Posterior cingulate gyrus (tissue), 11 donors: ENCODE measurements around the gene FBXO31.

Source experiments
- DNase-seq, 10 donors: peaks; one replicate each; pipeline versions ENCODE4 v3.0.0 to v3.0.0-alpha.2; 2020 to 2021; ENCODE audit warnings: mixed read lengths in 3 of 10
- intact Hi-C: fragments of 100-400 bp; cut with DNase I; formaldehyde crosslinking; loops from one replicate; pipeline ENCODE4 v1.15.1; 2023

Gene FBXO31

DNA sequence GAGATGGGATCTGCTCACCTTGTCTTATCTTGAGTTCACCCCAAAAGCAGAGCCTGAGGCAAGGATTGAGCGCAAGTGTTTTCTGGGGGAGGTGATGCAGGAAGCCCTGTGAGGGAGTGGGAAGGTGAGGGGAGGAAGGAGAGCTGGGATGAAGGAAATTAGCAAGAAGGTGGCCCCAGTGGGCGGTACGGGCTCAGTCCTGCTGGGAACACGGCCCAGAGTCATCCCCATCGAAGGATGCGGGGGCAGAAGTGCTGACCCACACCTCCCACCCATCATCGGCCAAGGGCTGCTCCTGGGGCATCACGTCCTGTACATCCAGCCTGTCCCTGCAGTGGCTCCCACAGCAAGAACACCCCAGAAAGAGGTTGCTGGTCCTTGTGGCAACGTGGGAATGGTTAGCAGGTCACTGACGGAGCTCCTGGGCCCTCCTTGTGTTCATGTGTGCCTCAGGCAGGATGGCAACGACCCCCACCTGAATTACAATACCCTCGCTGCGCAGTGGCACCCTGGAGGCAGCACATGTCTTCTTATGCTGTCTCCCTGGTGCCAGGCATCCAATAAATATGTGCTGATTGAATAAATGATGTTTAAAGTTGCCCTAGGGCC lies 84.6 kb downstream of the FBXO31 start:
- DNase-seq = peak in 1 of 10 donors; percentile 70
- intact Hi-C loops = loop anchor here (5.0 kb wide), 1 partner anchor 737 kb away; no protein-coding TSS in a partner anchor

DNA sequence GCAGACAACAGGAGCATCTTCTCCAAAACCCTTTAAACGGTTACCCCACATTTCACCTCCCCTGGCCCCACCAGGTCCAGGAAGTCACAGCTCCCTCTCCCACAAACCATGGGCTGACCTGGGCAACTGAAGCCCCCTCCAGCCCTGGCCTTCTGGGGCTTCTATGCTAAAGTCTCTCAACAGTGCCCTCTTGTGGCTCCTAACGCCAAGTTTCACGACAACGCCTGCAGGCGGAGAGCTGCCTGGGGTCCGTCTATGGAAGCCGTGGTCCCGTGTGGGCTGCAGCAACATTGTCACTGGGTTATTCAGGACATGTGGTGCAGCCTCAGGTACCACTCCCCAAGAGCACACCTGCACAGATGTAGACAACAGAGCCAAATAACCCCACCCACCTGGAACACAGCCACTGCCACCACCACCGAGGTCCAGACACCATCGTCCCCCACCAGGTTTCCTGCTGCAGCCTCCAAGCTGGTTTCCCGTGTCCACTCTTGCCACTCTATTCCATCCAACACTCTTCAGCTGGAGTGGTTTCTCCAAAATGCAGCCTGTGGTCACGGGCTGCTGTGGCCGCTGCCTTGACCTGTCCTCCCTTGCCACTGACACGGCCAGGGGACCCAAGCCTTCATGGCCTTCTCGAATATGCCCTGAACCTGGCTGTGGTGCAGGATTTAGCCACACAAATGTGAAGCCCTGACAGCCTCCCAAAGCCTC lies 85.5 kb downstream of the FBXO31 start:
- DNase-seq = peak in 3 of 10 donors; percentile 28 to 36 (median 29)
- intact Hi-C loops = loop anchor here (5.0 kb wide), 1 partner anchor 736 kb away; no protein-coding TSS in a partner anchor

DNA sequence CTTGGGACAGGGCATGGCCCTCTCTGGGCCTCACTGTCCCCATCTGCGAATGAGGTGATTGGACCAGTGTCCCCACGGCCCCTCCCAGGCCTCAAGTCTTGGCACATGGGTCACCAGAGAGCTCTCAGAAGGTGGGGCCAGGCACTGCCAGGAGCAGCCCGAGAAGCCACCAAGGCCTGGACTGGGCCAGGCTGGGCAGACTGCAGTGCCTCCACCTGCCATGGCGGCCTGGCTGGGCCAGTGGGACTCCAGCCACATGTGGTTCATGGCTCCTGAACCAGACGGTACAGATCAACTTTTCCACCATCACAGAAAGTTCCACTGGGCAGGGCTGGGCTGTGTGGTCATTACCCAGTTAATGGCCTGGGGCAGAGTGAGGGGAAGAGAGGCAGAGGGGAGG lies 86.2 kb downstream of the FBXO31 start:
- intact Hi-C loops = loop anchor here (5.0 kb wide), 1 partner anchor 735 kb away; no protein-coding TSS in a partner anchor
- DNase-seq = no peak

DNA sequence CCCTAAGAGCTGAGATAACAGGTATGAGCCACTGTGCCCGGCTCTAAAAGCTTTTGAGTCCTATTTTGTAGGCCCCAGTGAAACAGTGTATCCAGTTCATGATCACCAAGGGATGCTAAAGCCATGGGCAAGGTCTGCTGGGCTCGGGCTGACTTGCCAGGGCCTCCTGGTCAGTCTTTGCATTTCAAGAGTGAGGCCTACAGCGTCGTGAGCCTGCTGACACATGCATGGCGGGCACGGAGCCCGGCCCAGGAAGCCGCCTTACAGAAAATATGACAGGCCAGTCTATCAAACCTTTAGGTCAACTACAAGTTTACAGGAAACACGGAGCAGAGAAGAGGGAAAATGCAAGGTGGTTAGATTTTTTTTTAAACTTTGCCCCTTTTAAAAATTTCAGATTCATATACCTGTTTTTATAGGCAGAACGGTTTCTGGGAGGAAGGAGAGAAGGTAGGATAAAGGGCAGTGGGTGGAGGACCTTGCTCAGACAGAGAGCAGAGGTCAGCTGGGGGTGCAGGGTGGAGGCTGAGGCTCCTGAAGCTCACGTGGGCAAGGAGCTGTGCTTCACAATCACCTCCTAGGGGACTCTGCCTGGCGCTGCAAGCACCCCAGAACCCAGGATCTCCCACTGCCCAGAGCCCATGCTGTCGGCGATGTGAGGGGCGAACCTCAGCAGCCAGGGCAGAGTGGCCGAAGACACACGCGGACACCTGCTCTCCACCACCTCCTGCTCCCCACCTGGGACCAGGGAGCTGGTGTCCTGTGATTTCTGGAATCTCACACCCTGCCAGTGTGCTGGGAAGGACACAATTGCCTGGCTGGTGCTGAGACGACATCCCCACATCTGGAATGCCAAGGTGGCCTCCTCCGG lies 87.7 kb downstream of the FBXO31 start:
- intact Hi-C loops = loop anchor here (5.0 kb wide), 1 partner anchor 734 kb away; no protein-coding TSS in a partner anchor
- peak in 2 of 10 donors; percentile 33 to 68 for DNase-seq

DNA sequence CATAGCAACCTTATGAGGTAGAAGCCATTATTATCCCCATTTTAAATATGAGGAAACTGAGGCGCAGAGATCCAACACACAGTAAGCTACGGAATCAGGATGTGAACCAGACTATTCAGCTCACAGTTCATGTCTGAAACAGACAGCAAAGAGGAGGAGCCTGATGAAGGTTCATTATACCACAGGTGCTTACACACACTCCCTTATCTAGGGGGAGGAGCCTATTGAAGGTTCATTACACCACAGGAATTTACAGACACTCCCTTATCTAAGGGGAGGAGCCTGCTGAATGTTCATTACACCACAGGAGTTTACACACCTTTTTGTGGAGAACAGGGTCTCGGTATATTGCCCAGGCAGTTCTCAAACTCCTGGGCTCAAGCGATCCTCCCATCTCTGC lies 88.3 kb downstream of the FBXO31 start:
- intact Hi-C loops = loop anchor here (5.0 kb wide), 1 partner anchor 733 kb away; no protein-coding TSS in a partner anchor
- DNase-seq = no peak

DNA sequence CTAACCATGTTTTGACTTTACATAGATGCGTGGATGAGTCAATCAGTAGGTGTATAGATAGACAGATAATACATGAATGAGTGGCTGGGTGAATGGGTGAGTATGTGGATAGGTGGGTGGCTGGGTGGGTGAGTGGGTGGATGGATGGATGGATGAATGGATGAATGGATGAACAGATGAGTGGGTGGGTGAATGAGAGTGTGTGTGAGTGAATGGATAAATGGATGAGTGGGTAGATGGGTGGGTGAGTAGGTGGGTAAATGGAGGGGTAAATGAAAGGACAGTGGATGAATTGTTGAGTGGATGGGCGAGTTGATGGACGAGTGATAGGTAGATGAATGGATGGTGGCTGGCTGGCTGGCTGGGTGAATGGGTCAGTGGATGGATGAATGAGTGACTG lies 89.6 kb downstream of the FBXO31 start:
- intact Hi-C loops = no loop called here
- DNase-seq = peak in 1 of 10 donors; percentile 22

DNA sequence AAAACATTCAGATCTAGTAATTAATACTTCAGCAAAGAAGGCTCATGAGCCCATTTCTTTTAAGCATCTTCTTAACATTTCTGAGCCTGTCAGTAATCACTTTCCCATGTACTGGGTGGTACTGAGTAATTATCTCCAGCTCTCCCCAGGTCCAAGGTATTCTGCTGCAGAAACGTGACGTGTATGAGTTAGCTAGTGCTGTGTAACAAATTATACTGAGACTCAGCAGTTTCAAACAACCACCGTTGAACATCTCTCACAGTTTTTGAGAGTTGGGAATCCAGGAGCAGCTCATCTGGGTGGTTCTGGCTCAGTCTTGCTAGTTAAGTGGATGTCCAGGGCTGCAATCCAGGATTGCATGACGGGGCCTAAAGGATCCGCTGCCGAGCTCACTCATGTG lies 91.6 kb downstream of the FBXO31 start:
- intact Hi-C loops = no loop called here
- DNase-seq = peak in 1 of 10 donors; percentile 16

DNA sequence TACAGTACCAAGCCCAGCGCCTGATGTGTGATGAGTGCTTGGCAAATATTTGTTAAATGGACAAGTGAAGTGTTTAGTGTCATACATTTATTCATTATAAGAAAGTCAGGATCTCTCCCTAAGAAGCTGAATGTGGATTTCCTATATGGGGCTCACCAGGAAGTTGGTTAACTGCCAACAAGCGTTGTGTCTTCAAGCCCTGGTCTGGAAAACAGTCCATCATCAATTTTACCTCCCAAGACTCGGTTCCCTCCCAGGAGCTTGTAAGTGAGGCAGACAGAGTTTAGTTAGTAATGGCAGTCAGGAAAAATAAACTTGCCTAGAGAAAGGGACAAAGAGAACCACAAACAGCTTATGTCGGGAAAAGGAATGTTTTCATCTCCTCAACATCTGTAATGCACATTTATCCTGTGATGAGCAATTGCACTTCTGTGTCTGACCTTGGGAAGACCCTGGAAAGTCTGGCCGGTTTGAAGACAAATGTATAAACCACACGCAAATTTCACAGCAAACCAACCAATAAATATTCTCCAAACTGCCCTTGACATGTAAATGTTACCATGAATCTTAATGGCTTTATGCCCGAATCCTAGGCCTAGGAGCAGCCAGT lies 94.7 kb downstream of the FBXO31 start:
- intact Hi-C loops = no loop called here
- peak in 1 of 10 donors; percentile 12 for DNase-seq

DNA sequence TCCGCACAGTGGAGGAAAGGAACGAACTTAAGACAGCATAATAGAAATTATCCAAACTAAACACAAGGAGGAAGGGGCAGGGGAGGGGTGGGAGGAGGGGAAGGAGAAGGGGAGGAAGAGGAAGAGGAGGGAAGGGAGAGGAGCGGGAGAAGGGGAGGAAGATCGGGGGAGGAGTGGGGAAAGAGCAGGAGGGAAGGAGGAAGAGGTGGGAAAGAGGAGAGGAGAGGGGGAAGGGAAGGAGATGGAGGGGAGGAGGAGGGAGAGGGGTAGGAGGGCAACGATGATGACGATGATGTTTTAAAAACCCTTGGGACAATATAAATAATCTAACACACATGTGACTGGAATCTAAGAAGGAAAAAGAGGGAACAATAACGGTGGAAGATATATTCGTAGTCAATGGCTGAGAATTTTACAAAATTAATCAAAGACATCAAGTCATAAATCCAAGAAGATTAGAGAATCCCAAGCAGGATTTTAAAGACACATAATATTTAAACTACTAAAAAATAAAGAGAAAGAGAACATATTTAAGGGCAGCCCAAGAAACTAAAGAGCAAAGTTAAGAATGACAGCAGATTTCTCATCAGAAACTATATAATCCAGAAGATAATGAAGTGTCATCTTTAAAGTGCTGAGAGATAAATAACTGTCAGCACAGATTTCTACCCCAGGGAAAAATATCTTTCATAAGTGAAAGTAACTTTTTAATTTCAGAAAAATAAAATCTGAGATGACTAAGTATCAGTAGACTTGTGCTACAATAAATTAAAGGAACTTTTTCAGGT lies 96.5 kb downstream of the FBXO31 start:
- DNase-seq = no peak
- intact Hi-C loops = no loop called here

DNA sequence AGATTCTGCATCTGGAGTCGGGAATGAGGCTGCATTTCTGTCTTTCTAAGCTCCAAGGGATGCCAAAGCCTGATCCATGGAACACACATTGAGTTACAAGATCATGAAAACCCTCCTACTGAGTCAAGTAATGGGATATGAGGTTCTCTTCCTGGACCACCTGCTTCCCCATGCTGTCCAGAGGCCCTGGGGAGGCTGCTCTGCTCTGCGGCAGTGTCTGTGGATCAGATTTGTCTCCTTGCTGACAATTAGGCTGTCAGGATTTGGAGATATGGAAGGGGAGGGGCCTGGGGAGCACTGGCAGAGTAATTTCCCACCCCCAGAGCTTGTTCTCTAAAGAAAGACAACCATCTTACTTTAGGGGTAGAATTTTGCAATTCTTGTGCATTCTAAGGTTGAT lies 99.4 kb downstream of the FBXO31 start:
- DNase-seq = peak in 1 of 10 donors; percentile 8
- intact Hi-C loops = no loop called here

DNA sequence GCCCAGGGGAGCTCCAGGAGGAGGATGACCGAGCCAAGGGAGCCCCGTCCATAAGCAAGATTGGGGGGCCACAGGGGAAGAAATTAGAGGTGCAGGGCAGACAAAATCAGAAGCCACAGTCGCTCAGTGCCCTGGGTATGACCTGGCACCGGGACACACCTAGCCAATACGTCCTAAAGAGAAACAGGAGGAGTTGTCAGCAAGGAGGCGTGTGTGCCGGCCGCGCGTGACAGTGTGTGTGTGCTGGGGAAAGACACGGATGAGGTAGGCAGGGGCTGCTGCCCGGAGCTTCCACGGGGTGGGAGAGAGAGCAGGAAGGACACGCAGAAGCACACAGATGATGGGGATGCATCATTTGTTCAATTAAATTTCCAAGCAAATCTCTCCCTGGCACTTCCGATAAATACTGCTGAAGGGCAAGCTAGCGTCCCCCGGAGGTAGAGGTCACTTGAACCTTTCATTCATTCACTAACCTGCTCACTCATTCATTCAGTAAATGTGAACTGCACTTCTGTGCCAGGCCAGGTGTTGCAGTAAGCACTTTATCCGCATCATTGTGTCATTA lies 104.4 kb downstream of the FBXO31 start:
- no peak for DNase-seq
- intact Hi-C loops = loop anchor here (5.0 to 10.0 kb wide), 2 partner anchors 77 to 214 kb away; no protein-coding TSS in a partner anchor

DNA sequence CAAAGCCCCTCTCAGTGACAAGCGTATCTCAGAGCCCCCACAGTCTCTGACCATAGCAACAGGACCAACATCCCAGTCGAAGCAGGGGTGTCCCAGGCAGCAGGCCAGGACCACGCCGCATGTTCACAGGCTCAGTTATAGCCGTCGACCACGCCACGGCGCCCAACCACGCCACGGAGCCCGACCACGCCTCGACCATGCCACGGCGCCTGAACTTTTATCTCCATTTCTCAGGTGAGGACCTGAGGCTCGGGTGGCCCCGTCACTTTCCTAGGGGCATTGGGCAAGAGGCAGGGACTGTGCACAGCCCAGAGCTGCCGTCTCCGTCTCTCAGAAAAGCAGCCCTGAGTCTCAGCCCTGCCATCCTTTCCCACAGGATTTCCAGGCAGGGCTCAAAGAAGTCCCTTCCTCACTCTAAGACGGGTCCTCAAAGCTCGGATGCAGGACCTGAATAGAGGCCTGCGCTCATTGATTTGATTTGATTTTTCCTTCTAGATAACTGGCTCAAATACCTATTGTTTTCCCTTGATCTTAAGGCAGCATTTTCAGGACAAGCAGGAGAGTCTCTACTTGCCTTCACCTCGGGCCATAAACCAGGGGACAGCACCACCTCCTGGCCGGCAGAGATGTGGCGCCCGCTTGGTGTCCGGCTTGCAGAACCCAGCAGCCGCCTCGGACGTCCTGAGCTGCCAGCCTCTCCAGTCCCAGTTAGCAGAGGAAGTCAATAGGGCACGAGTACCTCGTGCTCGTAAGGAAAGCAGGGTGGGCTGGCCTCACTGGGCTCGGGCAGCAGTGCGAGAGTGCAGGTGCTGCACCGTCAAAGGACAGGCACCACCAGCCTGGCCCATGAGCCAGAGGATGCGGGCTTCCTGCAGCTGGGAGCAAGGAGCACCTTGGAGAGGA lies 105.1 kb downstream of the FBXO31 start:
- peak; percentile 61 to 97 (median 76) for DNase-seq
- intact Hi-C loops = loop anchor here (1.0 to 10.0 kb wide), 3 partner anchors 76 to 715 kb away; no protein-coding TSS in a partner anchor
